NT2/D1 (cell line): ENCODE results near the gene BARX2.

Experiments
- DNase-seq: peaks from one replicate; pipeline ENCODE4 v3.0.0-alpha.2; 2011; ENCODE audit warnings: low read depth, low spot score
- H3K27me3 ChIP-seq: 2 replicates; pipeline ENCODE4 v1.6.0; 2011; ENCODE audit warnings: mild to moderate bottlenecking; ENCODE audit not compliant: insufficient read length, insufficient read depth
- H3K36me3 ChIP-seq: 2 replicates; pipeline ENCODE4 v1.6.1; 2011; ENCODE audit warnings: mild to moderate bottlenecking, low read length, mixed read lengths; ENCODE audit not compliant: insufficient read depth, insufficient read length
- H3K4me1 ChIP-seq: 2 replicates; pipeline ENCODE4 v1.5.1; 2011; ENCODE audit not compliant: insufficient read depth, insufficient read length
- H3K4me3 ChIP-seq: 2 replicates; pipeline ENCODE4 v1.5.1; 2011; ENCODE audit warnings: low read depth; ENCODE audit not compliant: insufficient read length
- H3K9ac ChIP-seq: 2 replicates; pipeline ENCODE4 v1.6.0; 2011; ENCODE audit warnings: low read depth; ENCODE audit not compliant: insufficient read length
- H3K9me3 ChIP-seq: 2 replicates; pipeline ENCODE4 v1.5.1; 2011; ENCODE audit warnings: mild to moderate bottlenecking, low read length; ENCODE audit not compliant: insufficient read depth
- SUZ12 ChIP-seq: IDR thresholded peaks from 2 replicates; pipeline ENCODE4 v1.6.1; 2011; ENCODE audit not compliant: insufficient read length, insufficient read depth; ENCODE audit errors: extremely low read depth
- YY1 ChIP-seq: IDR thresholded peaks from 2 replicates; pipeline ENCODE4 v1.6.1; 2011; ENCODE audit not compliant: insufficient read length, insufficient read depth
- ZNF274 ChIP-seq: IDR thresholded peaks from 2 replicates; pipeline ENCODE4 v1.6.1; 2011; ENCODE audit warnings: mild to moderate bottlenecking, low read depth, low read length

BARX2 gene

GRCh38 chr11:129419386-129419785 lies 43.7 kb downstream of the BARX2 start:
- TF ChIP-seq SUZ12: no peak
- no peak for TF ChIP-seq YY1
- TF ChIP-seq ZNF274: no peak
- no peak overlapping the region for H3K4me3 ChIP-seq

DNA sequence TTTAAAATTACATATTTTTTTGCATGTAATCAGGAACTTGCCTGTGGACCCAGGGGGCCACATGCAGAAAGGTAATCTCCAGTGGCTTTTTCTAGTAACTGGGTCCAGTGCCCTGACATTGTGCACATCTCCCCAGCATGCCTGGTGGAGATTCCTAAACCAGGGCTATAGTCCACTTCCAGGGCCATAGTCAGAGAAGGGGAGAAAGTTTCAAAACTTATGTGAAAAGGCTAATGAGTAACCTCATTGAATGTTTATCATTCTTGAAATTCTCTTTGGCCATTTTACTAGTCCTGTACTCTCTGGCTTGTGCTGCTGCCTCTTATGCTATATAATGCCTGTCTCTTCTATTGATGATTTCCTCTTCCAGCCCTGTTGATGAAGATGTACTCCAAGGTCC lies 47.8 kb downstream of the BARX2 start:
- H3K4me3 ChIP-seq: no peak overlapping the region
- no peak for DNase-seq
- peaks cover 2% of the 10 kb centered on the region for H3K4me1 ChIP-seq
- no peak overlapping the region for H3K9ac ChIP-seq
- no peaks in the 10 kb centered on the region for H3K9me3 ChIP-seq
- H3K36me3 ChIP-seq: no peaks in the 10 kb centered on the region
- no peak for TF ChIP-seq YY1
- TF ChIP-seq ZNF274: no peak
- TF ChIP-seq SUZ12: no peak
- no peaks in the 10 kb centered on the region for H3K27me3 ChIP-seq

More at GRCh38 chr11:129419386-129419785, 43.7 kb downstream of the BARX2 start:
- H3K27me3 ChIP-seq: no peaks in the 10 kb centered on the region
- H3K36me3 ChIP-seq: no peaks in the 10 kb centered on the region
- H3K9me3 ChIP-seq: no peaks in the 10 kb centered on the region
- H3K9ac ChIP-seq: no peak overlapping the region
- DNase-seq: no peak
- no peaks in the 10 kb centered on the region for H3K4me1 ChIP-seq

DNA sequence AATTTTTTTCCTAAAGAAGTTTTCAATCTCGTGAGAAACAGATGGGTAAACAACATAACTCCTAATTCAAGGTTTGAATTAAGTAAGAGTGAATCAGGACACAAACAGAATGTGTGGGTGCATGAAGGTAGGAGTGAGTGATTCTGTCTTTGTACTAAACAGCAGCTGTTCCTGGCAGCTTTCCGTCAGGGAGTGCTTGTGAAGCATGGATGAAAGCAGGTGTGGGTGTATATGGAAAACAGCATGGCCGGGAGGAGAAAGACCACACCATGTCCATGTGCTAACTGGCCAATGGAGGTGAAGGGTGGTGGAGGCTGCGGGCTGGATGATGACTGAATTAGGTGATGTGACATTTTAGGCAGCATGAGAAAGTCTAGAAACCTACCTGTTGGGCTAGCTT lies 49.6 kb downstream of the BARX2 start:
- Histone ChIP-seq H3K36me3 (no peaks in the 10 kb centered on the region), H3K4me1 (peaks cover 2% of the 10 kb centered on the region), H3K9me3 (no peaks in the 10 kb centered on the region), H3K4me3 (no peak overlapping the region), H3K9ac (no peak overlapping the region), H3K27me3 (no peaks in the 10 kb centered on the region)
- no peak for DNase-seq
- no peak for TF ChIP-seq YY1
- no peak for TF ChIP-seq ZNF274
- TF ChIP-seq SUZ12: no peak

DNA sequence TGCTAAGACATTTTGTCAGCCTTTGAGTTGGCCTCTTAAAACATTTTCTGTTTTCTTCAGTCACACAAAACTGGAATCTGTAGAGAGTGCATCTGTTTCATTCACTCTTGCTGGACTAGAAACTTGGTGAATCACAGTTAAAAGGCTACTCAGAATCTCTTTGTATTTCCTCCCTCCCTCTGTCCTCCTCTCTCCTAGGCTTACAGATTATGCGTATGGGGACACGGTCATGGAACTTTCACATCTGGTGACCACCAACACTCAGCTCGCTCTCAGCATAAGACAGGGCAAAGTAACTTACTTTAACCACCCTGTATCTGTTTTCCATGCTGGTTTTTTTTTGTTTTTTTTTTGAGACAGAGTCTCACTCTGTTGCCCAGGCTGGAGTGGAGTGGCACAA lies 50.4 kb downstream of the BARX2 start:
- no peak for TF ChIP-seq SUZ12
- TF ChIP-seq YY1: no peak
- no peak for TF ChIP-seq ZNF274
- H3K9ac ChIP-seq: no peak overlapping the region
- H3K4me1 ChIP-seq: peaks cover 2% of the 10 kb centered on the region
- no peak for DNase-seq
- no peaks in the 10 kb centered on the region for H3K27me3 ChIP-seq
- H3K36me3 ChIP-seq: no peaks in the 10 kb centered on the region
- no peak overlapping the region for H3K4me3 ChIP-seq
- H3K9me3 ChIP-seq: peaks cover 5% of the 10 kb centered on the region

GRCh38 chr11:129426776-129427175 lies 51.1 kb downstream of the BARX2 start:
- TF ChIP-seq YY1: no peak
- no peak for TF ChIP-seq SUZ12
- no peak for TF ChIP-seq ZNF274
- Histone ChIP-seq H3K27me3 (no peaks in the 10 kb centered on the region), H3K4me1 (peaks cover 2% of the 10 kb centered on the region), H3K9me3 (peaks cover 12% of the 10 kb centered on the region), H3K9ac (no peak overlapping the region), H3K4me3 (no peak overlapping the region), H3K36me3 (no peaks in the 10 kb centered on the region)
- no peak for DNase-seq

- no peaks in the 10 kb centered on the region for H3K36me3 ChIP-seq
- H3K4me1 ChIP-seq: peaks cover 2% of the 10 kb centered on the region
- H3K9me3 ChIP-seq: peaks cover 12% of the 10 kb centered on the region
- H3K27me3 ChIP-seq: no peaks in the 10 kb centered on the region
- H3K9ac ChIP-seq: no peak overlapping the region
- no peak overlapping the region for H3K4me3 ChIP-seq
- TF ChIP-seq SUZ12: no peak
- TF ChIP-seq ZNF274: no peak
- no peak for DNase-seq
Observed at GRCh38 chr11:129427376-129427775, 51.7 kb downstream of the BARX2 start.

DNA sequence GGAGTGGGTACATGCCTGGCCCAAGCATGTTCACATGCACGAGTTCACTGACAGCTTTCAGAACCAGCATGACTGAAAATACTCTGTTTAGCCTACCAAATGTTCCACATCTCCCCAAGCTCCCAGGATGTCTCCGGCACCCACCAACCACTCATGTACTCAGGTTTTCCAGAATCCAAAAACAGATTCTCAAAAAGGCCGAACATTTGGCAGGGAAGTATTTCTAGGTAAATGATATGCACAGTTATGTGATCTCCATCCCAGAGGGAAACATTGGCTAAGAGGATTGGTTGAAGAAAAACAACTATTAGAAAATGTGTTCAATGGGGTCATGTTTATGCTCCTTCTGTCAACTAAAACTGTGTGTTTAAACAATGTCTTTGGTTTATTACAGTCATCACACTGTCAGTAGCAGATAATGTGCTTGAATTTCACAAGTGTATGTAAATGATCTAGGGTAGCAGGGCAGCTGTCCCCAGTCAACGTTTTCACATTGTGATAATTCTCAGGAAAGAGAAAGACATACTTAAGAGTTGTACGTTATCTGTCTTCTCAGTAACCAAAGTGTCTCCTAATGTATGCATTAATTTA lies 52.3 kb downstream of the BARX2 start:
- Histone ChIP-seq H3K9me3 (peaks cover 12% of the 10 kb centered on the region), H3K36me3 (no peaks in the 10 kb centered on the region), H3K9ac (no peak overlapping the region), H3K27me3 (no peaks in the 10 kb centered on the region), H3K4me3 (no peak overlapping the region), H3K4me1 (peaks cover 2% of the 10 kb centered on the region)
- no peak for DNase-seq
- TF ChIP-seq ZNF274: no peak
- no peak for TF ChIP-seq YY1
- no peak for TF ChIP-seq SUZ12

DNA sequence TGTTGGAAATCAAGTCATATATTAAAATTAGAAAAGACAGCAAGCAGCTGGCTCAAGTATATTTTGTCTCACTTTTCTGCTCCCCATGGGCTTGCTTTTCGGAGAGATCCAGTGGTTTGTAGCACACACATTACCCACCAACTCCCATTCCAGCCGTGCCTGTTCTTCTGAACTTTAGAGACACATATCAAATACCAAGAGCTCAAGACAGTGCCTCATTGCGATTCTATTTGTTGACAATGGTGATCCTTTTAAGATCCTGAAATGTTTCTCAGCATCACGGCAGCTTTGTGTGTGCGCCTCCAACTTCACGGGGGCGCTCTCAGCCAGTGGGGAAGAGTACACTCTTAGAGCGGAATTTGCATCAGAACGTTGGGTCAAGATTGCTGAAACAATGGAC lies 52.9 kb downstream of the BARX2 start:
- Histone ChIP-seq H3K4me3 (no peak overlapping the region), H3K4me1 (peaks cover 2% of the 10 kb centered on the region)

More for the DNA sequence above, 52.9 kb downstream of the BARX2 start:
- no peak overlapping the region for H3K9ac ChIP-seq
- H3K27me3 ChIP-seq: no peaks in the 10 kb centered on the region
- DNase-seq: no peak
- TF ChIP-seq ZNF274 (no peak), SUZ12 (no peak), YY1 (no peak)
- peaks cover 12% of the 10 kb centered on the region for H3K9me3 ChIP-seq
- no peaks in the 10 kb centered on the region for H3K36me3 ChIP-seq
